Measurements from ENCODE around the gene SELENBP1.
"Not testable (repeated sequence)": the region's sequence is repeated elsewhere in the genome, so short reads cannot be mapped to it uniquely, and the experiment has no call there.

SELENBP1 gene

GRCh38 chr1:151372058-151372934, at the start of gene SELENBP1:
Gene SELENBP1, minus strand, starts transcription at chr1:151372705. Its CDS starts 64 bp downstream, at chr1:151372641.
- peak; percentile 91 for DNase-seq

GRCh38 chr1:151419819-151420218, 47.3 kb upstream of the SELENBP1 start:
- no peak for DNase-seq

GRCh38 chr1:151418081-151418480, 45.6 kb upstream of the SELENBP1 start:
- DNase-seq: no peak

GRCh38 chr1:151416231-151416630, 43.7 kb upstream of the SELENBP1 start:
- no peak for DNase-seq

- no peak for DNase-seq
These were observed 39.4 kb upstream of the SELENBP1 start for GRCh38 chr1:151411884-151412283.

- DNase-seq: no peak
These were observed 36.4 kb upstream of the SELENBP1 start for GRCh38 chr1:151408891-151409290.

GRCh38 chr1:151407304-151407703, 34.8 kb upstream of the SELENBP1 start:
- DNase-seq: no peak

- no peak for DNase-seq
These were observed 33.7 kb upstream of the SELENBP1 start for GRCh38 chr1:151406176-151406575.

- no peak for DNase-seq
These were observed 32.9 kb upstream of the SELENBP1 start for GRCh38 chr1:151405187-151405951.

- DNase-seq: no peak
These were observed 31.1 kb upstream of the SELENBP1 start for GRCh38 chr1:151403612-151404011.

GRCh38 chr1:151402764-151403163, 30.3 kb upstream of the SELENBP1 start:
- DNase-seq: no peak

GRCh38 chr1:151401860-151402259, 29.4 kb upstream of the SELENBP1 start:
- no peak for DNase-seq

- no peak for DNase-seq
These were observed 28.8 kb upstream of the SELENBP1 start for GRCh38 chr1:151401125-151401788.

GRCh38 chr1:151399324-151400171, 27.0 kb upstream of the SELENBP1 start, which contains the start of gene PSMB4:
Gene PSMB4, plus strand, starts transcription at chr1:151399573. Its CDS starts 15 bp downstream, at chr1:151399588.
- peak; percentile 93 for DNase-seq

GRCh38 chr1:151396265-151396664, 23.8 kb upstream of the SELENBP1 start:
- not testable (repeated sequence) for DNase-seq

GRCh38 chr1:151393583-151393982, 21.1 kb upstream of the SELENBP1 start:
- no peak for DNase-seq

GRCh38 chr1:151391079-151391563, 18.6 kb upstream of the SELENBP1 start:
- DNase-seq: no peak

- DNase-seq: not testable (repeated sequence)
These were observed 17.9 kb upstream of the SELENBP1 start for GRCh38 chr1:151390221-151391078.

GRCh38 chr1:151386002-151386401, 13.5 kb upstream of the SELENBP1 start:
- DNase-seq: no peak

GRCh38 chr1:151384584-151384983, 12.1 kb upstream of the SELENBP1 start:
- no peak for DNase-seq
